ENCODE results near the gene SSTR4.
"Not testable (repeated sequence)": the region's sequence is repeated elsewhere in the genome, so short reads cannot be mapped to it uniquely, and the experiment has no call there.

SSTR4 gene, protein sequence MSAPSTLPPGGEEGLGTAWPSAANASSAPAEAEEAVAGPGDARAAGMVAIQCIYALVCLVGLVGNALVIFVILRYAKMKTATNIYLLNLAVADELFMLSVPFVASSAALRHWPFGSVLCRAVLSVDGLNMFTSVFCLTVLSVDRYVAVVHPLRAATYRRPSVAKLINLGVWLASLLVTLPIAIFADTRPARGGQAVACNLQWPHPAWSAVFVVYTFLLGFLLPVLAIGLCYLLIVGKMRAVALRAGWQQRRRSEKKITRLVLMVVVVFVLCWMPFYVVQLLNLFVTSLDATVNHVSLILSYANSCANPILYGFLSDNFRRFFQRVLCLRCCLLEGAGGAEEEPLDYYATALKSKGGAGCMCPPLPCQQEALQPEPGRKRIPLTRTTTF

DNA sequence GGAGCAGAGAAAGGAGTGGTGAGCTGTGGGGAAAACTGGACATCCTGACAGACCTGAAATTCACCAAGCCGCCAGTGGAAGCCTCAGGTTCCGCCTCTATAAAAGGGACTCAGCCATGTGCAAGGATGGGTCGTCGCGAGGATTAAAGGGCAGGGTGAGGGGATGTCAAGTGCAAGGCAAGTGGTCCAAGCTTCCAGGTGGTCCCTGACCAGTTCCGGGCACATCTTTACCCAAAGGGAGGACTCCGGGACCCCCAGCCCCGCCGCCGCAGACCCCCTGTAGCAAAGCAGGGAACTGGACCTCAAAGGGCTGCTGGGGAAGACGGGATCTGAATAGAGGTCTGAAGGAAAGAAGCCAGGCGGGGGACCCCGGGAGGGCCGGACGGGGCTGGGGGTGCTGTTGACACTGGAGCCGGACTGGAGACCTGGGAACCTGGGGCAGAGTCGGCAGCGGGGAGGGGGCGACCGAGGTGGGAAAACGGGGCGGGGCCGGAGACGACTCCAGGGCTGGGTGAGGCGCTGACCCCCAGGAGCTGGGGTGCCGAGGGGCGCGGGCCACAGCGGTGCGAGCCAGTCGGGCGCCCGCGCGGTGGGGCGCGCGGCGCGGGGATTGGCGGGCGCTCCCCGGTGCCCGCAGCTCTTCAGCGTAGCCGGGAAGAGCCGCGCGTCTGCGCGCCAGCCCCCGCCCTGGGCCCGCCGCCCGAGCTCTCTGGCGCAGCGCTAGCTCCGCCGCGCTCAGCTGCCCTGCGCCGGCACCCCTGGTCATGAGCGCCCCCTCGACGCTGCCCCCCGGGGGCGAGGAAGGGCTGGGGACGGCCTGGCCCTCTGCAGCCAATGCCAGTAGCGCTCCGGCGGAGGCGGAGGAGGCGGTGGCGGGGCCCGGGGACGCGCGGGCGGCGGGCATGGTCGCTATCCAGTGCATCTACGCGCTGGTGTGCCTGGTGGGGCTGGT lies at the start of gene SSTR4:
Gene SSTR4, plus strand, starts transcription at position 592 of the 951 bp plus-strand sequence. Its CDS starts 172 bp downstream, at position 764.
- no peak for TF ChIP-seq CTCF (IDR thresholded peaks at IDR 0.05)
- H3K27ac ChIP-seq, result no peak within 1 kb of the TSS

DNA sequence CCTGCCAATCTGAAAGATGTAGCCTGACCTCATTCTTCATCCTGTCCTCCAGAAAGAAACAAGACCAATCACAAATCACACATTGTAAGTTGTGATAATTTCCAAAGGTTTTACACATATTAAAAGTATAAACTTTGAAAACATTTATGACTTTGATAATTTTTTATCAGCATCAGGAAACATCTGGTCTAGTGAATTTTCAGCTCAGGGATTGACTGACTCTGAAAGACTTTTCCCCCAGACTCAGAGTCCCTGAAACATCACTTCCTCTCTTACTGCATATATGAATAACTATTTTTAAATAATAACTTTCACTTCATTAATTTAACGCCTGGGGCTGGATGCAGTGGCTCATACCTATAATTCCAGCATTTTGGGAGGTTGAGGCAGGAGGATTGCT lies 48.5 kb upstream of the SSTR4 start:
- no peak for TF ChIP-seq ZFX (IDR thresholded peaks at IDR 0.05; ENCODE audit: borderline replicate concordance)
- TF ChIP-seq CTCF (IDR thresholded peaks at IDR 0.05), result no peak
- no peak overlapping the region for H3K27ac ChIP-seq

- not testable (repeated sequence) for H3K27ac ChIP-seq
Observed at GRCh38 chr20:22991424-22991823, 43.7 kb upstream of the SSTR4 start.

- no peak overlapping the region for H3K27ac ChIP-seq
- no peak for TF ChIP-seq ZFX (IDR thresholded peaks at IDR 0.05; ENCODE audit: borderline replicate concordance)
- no peak for TF ChIP-seq CTCF (IDR thresholded peaks at IDR 0.05)
Observed at GRCh38 chr20:22993823-22994222, 41.3 kb upstream of the SSTR4 start.

- no peak overlapping the region for H3K27ac ChIP-seq
- no peak for TF ChIP-seq ZFX (IDR thresholded peaks at IDR 0.05; ENCODE audit: borderline replicate concordance)
- TF ChIP-seq CTCF (IDR thresholded peaks at IDR 0.05), result no peak
Observed at GRCh38 chr20:22995923-22996322, 39.2 kb upstream of the SSTR4 start.

DNA sequence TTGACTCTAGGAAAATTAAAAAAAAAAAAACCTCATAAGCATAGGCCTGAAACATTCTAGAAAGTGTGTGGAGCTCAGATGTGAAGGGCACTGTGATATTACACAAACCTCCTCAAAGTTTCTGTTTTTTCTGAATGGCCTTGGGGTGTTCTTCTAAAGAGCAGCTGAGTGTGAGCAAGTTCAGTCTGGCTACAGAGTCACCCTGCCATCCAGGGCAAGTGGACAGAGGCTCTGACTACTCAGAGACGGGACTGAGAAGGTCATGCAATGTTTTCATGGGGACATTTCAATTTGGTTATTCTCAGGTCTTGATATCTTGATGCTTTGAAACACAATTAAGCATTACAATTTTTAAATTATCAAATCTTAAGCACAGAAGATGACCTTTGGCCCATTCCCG lies 36.6 kb upstream of the SSTR4 start:
- TF ChIP-seq CTCF (IDR thresholded peaks at IDR 0.05) (no peak), ZFX (IDR thresholded peaks at IDR 0.05; ENCODE audit: borderline replicate concordance) (no peak)
- H3K27ac ChIP-seq, result no peak overlapping the region

- H3K27ac ChIP-seq, result no peak overlapping the region
- no peak for TF ChIP-seq ZFX (IDR thresholded peaks at IDR 0.05; ENCODE audit: borderline replicate concordance)
- TF ChIP-seq CTCF (IDR thresholded peaks at IDR 0.05), result no peak
Observed at GRCh38 chr20:22999756-23000155, 35.4 kb upstream of the SSTR4 start.
